ENCODE results near the gene LRMDA.

LRMDA gene

DNA sequence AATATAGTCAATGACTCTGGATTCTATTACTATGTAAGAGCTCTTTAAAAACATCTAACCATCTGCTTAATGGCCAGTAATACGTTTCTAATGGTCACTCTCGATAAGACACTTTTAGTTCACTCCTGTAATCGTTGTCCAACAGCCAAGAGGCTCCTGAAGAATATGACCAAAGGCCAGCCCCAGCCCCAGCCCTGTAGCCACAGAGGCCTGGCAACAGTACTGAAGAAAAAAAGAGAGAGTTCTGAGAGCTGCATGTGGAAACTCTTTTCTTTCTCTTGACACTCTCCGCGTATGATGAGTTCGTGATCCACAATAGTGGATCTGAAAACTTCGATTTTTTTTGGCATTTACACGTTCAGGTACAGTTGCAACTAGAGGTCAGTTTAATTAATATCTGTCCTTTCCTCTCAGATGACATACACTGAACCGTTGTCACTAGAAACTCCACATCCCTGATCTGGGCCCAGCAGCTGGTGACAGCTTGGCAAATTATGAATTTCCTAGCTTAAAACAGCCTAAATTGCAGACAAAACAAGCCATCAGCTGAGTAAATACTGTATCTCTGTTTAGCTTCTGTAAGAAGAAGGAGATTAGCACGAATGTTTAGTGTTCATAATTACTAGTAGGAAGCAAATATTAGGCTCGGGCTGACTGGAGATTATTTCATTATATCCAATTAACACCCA, 456.7 kb downstream of the LRMDA start:
- WGBS: 84% methylated on average over 8 of the region's 11 CpGs
- Histone ChIP-seq H3K4ac (ENCODE audit: low read depth in 1 of 2, low read length in 2 of 2) (no peak overlapping the region), H3K27ac (ENCODE audit: low read length, poor library complexity, severe bottlenecking) (no peak overlapping the region), H3K14ac (ENCODE audit: low read length in 2 of 2) (no peak overlapping the region), H2BK15ac (ENCODE audit: low read depth, poor library complexity, severe bottlenecking) (no peak overlapping the region), H2BK12ac (ENCODE audit: low read length in 2 of 2) (no peak overlapping the region), H2AK5ac (ENCODE audit: low read length, severe bottlenecking) (no peak overlapping the region), H4K91ac (ENCODE audit: low read length) (no peak overlapping the region), H4K8ac (ENCODE audit: low read length) (no peak overlapping the region), H3K36me3 (ENCODE audit: control insufficient read depth in 1 of 2, insufficient read depth in 2 of 2, low read depth in 1 of 2, low read length in 2 of 2) (no peaks in the 10 kb centered on the region), H3K23ac (ENCODE audit: low read length in 2 of 2) (no peak overlapping the region), H3K9me3 (ENCODE audit: control insufficient read depth, low read length) (no peaks in the 10 kb centered on the region), H3K18ac (ENCODE audit: low read depth in 1 of 2, low read length in 2 of 2) (no peak overlapping the region), H3K79me1 (replicated peaks; ENCODE audit: low read length, poor library complexity, severe bottlenecking) (no peaks in the 10 kb centered on the region), H3K4me3 (ENCODE audit: insufficient read depth in 1 of 2, low read depth in 1 of 2, low read length in 2 of 2) (no peak overlapping the region), H3K4me2 (ENCODE audit: low read length, poor library complexity, severe bottlenecking) (no peak overlapping the region), H3K4me1 (ENCODE audit: control insufficient read depth, insufficient read depth, low read depth, low read length) (no peaks in the 10 kb centered on the region), H3K9ac (ENCODE audit: low read length) (no peak overlapping the region), H2BK120ac (ENCODE audit: low read depth, low read length) (no peak overlapping the region), H3K27me3 (ENCODE audit: control insufficient read depth in 1 of 2, insufficient read depth in 1 of 2, low read length in 2 of 2) (peaks cover 0 to 3% of the 10 kb centered on the region in 2 experiments), H2BK5ac (ENCODE audit: low read depth, low read length, poor library complexity, severe bottlenecking) (no peak overlapping the region), H2AFZ (ENCODE audit: low read depth, low read length) (no peak overlapping the region)
- DNase-seq: no peak

DNA sequence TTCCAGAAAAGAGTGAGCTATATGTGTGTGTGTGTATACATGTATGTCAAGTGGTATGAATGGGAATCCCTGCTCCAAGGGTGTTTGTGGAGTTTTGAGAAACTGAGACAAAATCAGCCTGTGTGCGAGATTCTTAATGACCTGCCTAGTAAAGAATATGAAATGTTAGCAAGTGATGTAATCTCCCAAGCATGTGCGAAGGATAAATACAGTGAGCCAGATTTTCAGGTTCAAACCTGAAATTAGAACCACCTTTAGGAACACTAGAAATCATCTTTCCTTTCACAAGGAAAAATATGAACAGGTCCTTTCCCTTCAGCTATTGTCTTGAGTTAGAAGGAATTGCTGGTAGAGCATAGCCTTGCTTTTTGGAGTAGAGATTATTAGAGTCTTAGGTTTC, 457.6 kb downstream of the LRMDA start:
- Histone ChIP-seq H3K4me3 (ENCODE audit: insufficient read depth in 1 of 2, low read depth in 1 of 2, low read length in 2 of 2) (no peak overlapping the region), H3K27ac (ENCODE audit: low read length, poor library complexity, severe bottlenecking) (no peak overlapping the region), H2BK5ac (ENCODE audit: low read depth, low read length, poor library complexity, severe bottlenecking) (no peak overlapping the region), H3K14ac (ENCODE audit: low read length in 2 of 2) (no peak overlapping the region), H3K9ac (ENCODE audit: low read length) (no peak overlapping the region), H3K79me1 (replicated peaks; ENCODE audit: low read length, poor library complexity, severe bottlenecking) (no peaks in the 10 kb centered on the region), H2AFZ (ENCODE audit: low read depth, low read length) (no peak overlapping the region), H2BK15ac (ENCODE audit: low read depth, poor library complexity, severe bottlenecking) (no peak overlapping the region), H2BK12ac (ENCODE audit: low read length in 2 of 2) (no peak overlapping the region), H3K23ac (ENCODE audit: low read length in 2 of 2) (no peak overlapping the region), H2BK120ac (ENCODE audit: low read depth, low read length) (no peak overlapping the region), H3K9me3 (ENCODE audit: control insufficient read depth, low read length) (no peaks in the 10 kb centered on the region), H3K18ac (ENCODE audit: low read depth in 1 of 2, low read length in 2 of 2) (no peak overlapping the region), H3K36me3 (ENCODE audit: control insufficient read depth in 1 of 2, insufficient read depth in 2 of 2, low read depth in 1 of 2, low read length in 2 of 2) (no peaks in the 10 kb centered on the region), H3K27me3 (ENCODE audit: control insufficient read depth in 1 of 2, insufficient read depth in 1 of 2, low read length in 2 of 2) (peaks cover 0 to 3% of the 10 kb centered on the region in 2 experiments), H3K4ac (ENCODE audit: low read depth in 1 of 2, low read length in 2 of 2) (no peak overlapping the region), H4K91ac (ENCODE audit: low read length) (no peak overlapping the region), H3K4me1 (ENCODE audit: control insufficient read depth, insufficient read depth, low read depth, low read length) (no peaks in the 10 kb centered on the region), H2AK5ac (ENCODE audit: low read length, severe bottlenecking) (no peak overlapping the region), H4K8ac (ENCODE audit: low read length) (no peak overlapping the region), H3K4me2 (ENCODE audit: low read length, poor library complexity, severe bottlenecking) (no peak overlapping the region)
- no peak for DNase-seq
- 100% methylated on average over 2 of the region's 2 CpGs for WGBS

- H3K4me1 ChIP-seq (ENCODE audit: control insufficient read depth, insufficient read depth, low read depth, low read length): no peaks in the 10 kb centered on the region
- H3K27ac ChIP-seq (ENCODE audit: low read length, poor library complexity, severe bottlenecking): no peak overlapping the region
- H2AK5ac ChIP-seq (ENCODE audit: low read length, severe bottlenecking): no peak overlapping the region
- H3K18ac ChIP-seq (ENCODE audit: low read depth in 1 of 2, low read length in 2 of 2): no peak overlapping the region
- no peak overlapping the region for H3K23ac ChIP-seq (ENCODE audit: low read length in 2 of 2)
- H3K4me3 ChIP-seq (ENCODE audit: insufficient read depth in 1 of 2, low read depth in 1 of 2, low read length in 2 of 2): no peak overlapping the region
- no CpG with 5 or more reads among the region's 1 CpG for WGBS
- no peak overlapping the region for H4K91ac ChIP-seq (ENCODE audit: low read length)
- no peak overlapping the region for H2BK5ac ChIP-seq (ENCODE audit: low read depth, low read length, poor library complexity, severe bottlenecking)
- H2BK12ac ChIP-seq (ENCODE audit: low read length in 2 of 2): no peak overlapping the region
- peak; percentile 61 for DNase-seq
- no peak overlapping the region for H3K9ac ChIP-seq (ENCODE audit: low read length)
- H3K36me3 ChIP-seq (ENCODE audit: control insufficient read depth in 1 of 2, insufficient read depth in 2 of 2, low read depth in 1 of 2, low read length in 2 of 2): no peaks in the 10 kb centered on the region
- peaks cover 0 to 6% of the 10 kb centered on the region in 2 experiments for H3K27me3 ChIP-seq (ENCODE audit: control insufficient read depth in 1 of 2, insufficient read depth in 1 of 2, low read length in 2 of 2)
- no peaks in the 10 kb centered on the region for H3K79me1 ChIP-seq (replicated peaks; ENCODE audit: low read length, poor library complexity, severe bottlenecking)
- no peaks in the 10 kb centered on the region for H3K9me3 ChIP-seq (ENCODE audit: control insufficient read depth, low read length)
- no peak overlapping the region for H2BK15ac ChIP-seq (ENCODE audit: low read depth, poor library complexity, severe bottlenecking)
- no peak overlapping the region for H2AFZ ChIP-seq (ENCODE audit: low read depth, low read length)
- no peak overlapping the region for H3K14ac ChIP-seq (ENCODE audit: low read length in 2 of 2)
- H3K4me2 ChIP-seq (ENCODE audit: low read length, poor library complexity, severe bottlenecking): no peak overlapping the region
- H2BK120ac ChIP-seq (ENCODE audit: low read depth, low read length): no peak overlapping the region
- no peak overlapping the region for H4K8ac ChIP-seq (ENCODE audit: low read length)
- no peak overlapping the region for H3K4ac ChIP-seq (ENCODE audit: low read depth in 1 of 2, low read length in 2 of 2)
Measured at GRCh38 chr10:75894761-75895160, 463.3 kb downstream of the LRMDA start.

DNA sequence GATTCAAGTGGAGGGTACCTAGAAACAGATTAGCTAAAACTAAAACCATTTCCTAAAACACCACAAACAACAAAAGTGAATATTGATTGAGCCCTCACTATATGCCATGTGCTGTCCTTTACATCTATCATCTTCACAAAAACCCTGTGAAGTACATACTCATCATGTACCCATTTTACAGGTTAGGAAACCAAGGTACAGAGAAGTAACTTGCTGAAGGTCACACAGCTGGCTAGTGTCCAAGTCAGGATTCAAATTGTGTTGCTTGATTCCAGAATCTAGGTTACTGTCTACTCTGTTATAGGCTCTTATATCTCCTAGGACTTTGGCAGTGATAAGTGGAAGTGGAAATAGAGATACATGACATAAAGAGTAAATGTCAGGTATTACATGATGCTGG, 463.8 kb downstream of the LRMDA start:
- no peak overlapping the region for H3K27ac ChIP-seq (ENCODE audit: low read length, poor library complexity, severe bottlenecking)
- peaks cover 0 to 6% of the 10 kb centered on the region in 2 experiments for H3K27me3 ChIP-seq (ENCODE audit: control insufficient read depth in 1 of 2, insufficient read depth in 1 of 2, low read length in 2 of 2)

More for the DNA sequence above, 463.8 kb downstream of the LRMDA start:
- Histone ChIP-seq H2BK15ac (ENCODE audit: low read depth, poor library complexity, severe bottlenecking) (no peak overlapping the region), H3K4me1 (ENCODE audit: control insufficient read depth, insufficient read depth, low read depth, low read length) (no peaks in the 10 kb centered on the region), H3K36me3 (ENCODE audit: control insufficient read depth in 1 of 2, insufficient read depth in 2 of 2, low read depth in 1 of 2, low read length in 2 of 2) (no peaks in the 10 kb centered on the region), H4K8ac (ENCODE audit: low read length) (no peak overlapping the region), H4K91ac (ENCODE audit: low read length) (no peak overlapping the region), H2AK5ac (ENCODE audit: low read length, severe bottlenecking) (no peak overlapping the region), H3K4ac (ENCODE audit: low read depth in 1 of 2, low read length in 2 of 2) (no peak overlapping the region), H3K79me1 (replicated peaks; ENCODE audit: low read length, poor library complexity, severe bottlenecking) (no peaks in the 10 kb centered on the region), H3K4me3 (ENCODE audit: insufficient read depth in 1 of 2, low read depth in 1 of 2, low read length in 2 of 2) (no peak overlapping the region), H3K23ac (ENCODE audit: low read length in 2 of 2) (no peak overlapping the region), H3K14ac (ENCODE audit: low read length in 2 of 2) (no peak overlapping the region), H2AFZ (ENCODE audit: low read depth, low read length) (no peak overlapping the region), H2BK120ac (ENCODE audit: low read depth, low read length) (no peak overlapping the region), H3K18ac (ENCODE audit: low read depth in 1 of 2, low read length in 2 of 2) (no peak overlapping the region), H3K9ac (ENCODE audit: low read length) (no peak overlapping the region), H2BK12ac (ENCODE audit: low read length in 2 of 2) (no peak overlapping the region), H3K4me2 (ENCODE audit: low read length, poor library complexity, severe bottlenecking) (no peak overlapping the region), H2BK5ac (ENCODE audit: low read depth, low read length, poor library complexity, severe bottlenecking) (no peak overlapping the region), H3K9me3 (ENCODE audit: control insufficient read depth, low read length) (no peaks in the 10 kb centered on the region)
- DNase-seq: no peak

Data from mesenchymal stem cell (in vitro differentiated cells and primary cell).